Suppressor macrophage (primary cell): ENCODE data around the gene DNAH11.
A peak's percentile ranks its signal among the peaks of the same experiment; 100 is the strongest.

ENCODE experiments used
- DNase-seq, 4 experiments: peaks; one replicate each; pipeline ENCODE4 v3.0.0-alpha.2; 2020 to 2022

Gene DNAH11

DNA sequence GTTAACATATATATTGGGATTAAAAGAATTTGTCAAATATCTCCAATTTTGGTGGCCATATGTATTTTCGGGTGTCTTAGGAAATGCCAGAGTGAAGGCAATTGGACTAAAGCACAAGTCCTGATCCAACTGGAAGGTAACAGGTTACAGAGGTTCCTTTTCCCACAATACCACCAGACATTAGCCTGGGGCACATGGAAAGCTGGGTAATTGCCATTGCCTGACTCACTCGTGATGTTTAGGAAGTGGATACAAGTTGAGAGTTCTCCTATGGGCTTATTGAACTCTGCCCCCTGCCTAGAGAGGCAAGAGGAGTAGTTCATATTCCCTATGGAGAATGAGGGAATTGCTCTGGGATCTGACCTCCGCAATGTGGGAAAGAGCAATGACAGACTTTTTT lies 5.7 kb downstream of the DNAH11 start:
- DNase-seq, result no peak

DNA sequence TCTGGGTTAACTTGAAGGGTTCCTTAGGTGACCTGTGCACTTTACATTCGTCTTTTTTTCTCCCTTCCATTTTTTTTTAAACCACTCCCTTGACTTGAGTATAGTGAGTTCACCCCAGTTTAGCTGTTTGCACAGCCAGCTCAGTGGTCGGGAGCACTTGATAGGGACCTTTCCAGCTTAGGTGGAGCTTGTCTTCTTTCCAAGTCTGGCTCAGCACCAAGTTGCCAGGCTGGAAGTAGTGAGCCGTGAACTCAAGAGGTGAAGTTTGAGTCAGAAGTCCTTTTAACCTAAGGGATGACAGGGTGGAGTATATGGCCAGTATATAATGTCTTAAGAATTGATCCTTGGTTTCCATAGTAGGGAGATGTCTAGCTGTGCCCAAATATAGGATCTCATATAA lies 7.2 kb downstream of the DNAH11 start:
- DNase-seq, result no peak

DNA sequence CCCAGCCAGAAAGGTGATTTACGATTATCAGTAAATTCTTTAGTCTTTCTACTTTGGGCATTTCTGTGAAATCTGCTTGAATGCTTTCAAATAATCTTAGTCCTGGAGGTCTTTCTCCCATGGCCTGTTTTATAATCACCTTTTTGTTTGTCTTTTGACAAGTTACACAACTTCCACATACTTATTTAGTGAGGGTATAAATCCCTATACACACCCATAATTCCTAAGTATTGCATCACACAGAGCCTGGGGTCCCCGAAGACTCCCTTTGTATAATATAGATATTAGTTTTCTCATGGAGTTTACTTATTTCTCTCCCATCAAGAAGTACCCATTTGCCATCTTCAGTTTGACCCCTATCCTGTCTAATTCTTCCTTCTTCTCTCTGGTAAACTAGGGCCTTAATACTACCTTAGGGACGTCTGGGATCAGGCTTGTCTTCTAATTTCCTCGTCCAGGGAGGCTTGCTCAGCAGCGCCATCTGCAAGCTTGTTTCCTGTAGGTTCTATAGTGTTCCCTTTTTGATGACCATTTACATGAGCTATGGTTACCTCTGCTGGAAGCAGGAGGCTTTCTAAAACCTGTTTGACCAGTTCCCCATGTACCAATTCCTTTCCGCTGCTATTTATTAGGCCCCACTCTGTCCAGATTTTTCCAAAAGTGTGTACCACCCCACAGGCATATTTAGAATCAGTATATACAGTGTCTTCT lies 8.1 kb downstream of the DNAH11 start:
- DNase-seq, result no peak

DNA sequence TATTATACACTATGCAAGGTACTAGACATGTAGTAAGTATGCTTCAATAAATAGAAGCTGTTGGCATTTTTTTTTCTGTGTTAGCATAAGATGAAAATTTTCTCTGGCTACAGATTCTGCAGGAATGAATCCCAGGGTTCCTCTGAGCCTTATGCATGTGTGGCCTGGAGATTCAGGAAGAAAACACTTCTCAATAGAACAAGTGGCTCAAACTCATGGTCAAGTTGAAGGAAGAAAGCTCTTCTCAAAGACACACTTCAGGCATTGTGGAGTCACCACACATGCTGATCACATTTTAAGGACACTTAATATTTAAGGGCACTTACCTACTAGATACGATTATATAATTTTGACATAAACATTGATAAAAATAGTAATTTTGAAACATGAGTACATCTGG lies 19.5 kb downstream of the DNAH11 start:
- DNase-seq, result no peak

DNA sequence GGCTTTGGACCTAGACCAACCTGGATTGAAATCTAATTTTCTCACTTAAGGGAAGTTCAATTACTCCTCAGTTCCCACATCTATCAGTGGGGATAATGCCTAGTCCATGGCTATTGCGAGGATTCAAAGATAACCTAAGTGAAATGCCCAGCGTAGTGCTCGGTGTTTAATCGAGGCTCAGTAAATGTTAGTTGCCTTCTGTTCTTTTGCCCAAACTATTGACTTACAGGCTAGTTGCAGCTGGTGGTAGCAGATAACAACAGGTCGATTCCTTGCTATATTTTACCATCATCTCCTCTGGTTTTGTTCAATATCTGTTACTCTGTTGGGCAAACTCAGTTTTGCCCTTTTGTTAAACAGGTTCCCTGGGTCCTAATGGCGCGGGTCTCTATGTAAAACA lies 22.8 kb downstream of the DNAH11 start:
- no peak for DNase-seq

DNA sequence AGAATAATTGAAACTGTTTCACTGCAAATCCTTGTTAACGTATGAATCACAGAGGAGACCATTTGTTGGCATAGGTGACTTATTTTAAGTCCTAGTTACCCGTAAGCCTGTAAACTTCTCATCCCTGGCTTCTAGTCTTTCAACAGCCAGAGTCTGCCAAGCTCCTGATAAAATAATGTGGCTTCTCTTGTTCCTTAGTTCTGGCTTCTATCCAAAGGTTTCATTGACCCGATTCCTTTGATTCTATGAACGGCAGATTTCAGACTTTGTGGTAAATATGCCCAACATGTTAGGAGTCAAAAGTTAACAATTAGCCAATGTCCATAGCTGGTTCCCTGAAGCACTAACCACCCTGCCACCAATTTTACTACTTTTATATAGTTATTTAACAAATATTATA lies 23.3 kb downstream of the DNAH11 start:
- no peak for DNase-seq

DNA sequence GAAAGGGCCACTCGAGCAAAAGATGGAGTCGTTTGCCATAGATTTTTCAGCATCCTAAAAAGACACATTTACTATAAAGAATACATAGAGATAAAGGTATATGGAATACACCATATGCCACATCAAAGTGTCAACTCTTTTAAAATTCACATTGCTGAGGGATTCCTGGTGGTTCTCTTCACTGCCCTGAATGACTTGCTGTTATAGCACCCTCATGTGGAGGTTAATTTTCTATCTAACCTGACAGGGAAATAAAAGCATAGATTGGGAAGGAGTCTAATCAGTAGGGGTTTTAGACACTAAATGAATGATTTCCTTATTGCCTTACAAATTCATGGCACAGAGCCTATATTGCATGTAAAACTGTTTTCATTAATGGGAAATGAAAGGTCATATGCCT lies 25.9 kb downstream of the DNAH11 start:
- peak in 2 of 4 experiments; percentile 13 to 24 for DNase-seq

DNA sequence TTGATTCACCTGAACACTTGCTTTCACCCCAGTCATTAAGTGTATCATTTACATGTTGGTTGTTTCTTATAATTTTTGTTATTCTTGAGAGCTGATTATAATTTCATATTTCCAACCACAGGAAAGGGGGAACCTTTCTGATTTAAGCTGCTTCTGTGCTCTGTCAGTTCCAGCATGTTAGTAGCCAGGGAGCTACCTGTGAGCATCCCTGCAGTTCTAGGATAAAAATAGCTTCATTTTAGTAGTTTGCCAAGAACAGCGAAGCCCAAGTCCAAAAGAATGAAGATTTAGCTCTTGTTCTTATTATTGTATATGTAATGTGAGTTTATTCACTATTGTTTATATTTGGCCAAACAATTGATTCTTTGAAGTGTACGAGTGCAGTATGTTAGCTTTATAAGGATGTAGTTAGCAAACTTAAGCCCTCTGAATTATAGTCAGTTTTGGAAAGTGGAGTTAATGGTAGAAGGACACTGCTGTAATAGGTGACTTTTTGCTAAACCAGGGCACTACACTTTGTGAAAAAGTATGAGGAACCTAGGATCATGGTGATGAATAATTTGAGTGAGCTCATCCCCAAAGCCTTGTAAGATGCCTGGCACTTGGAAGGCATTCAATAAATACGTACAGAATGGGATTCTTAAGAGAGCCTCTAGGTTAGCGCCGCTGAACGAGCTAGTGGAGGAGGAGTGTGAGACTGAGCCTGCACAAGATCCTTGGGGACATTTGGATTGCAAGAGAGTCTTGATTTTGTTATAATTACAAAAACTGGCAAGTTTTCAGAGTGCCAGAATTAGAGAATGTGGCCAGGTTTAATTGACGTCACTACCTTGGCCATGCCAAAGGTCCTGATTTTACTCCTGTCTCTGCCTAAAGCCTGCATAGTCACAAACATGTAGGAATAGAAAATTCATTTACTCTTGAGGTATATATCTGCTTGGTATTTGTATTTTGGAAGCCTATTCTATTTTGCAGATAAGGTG lies 29.8 kb downstream of the DNAH11 start:
- no peak for DNase-seq

DNA sequence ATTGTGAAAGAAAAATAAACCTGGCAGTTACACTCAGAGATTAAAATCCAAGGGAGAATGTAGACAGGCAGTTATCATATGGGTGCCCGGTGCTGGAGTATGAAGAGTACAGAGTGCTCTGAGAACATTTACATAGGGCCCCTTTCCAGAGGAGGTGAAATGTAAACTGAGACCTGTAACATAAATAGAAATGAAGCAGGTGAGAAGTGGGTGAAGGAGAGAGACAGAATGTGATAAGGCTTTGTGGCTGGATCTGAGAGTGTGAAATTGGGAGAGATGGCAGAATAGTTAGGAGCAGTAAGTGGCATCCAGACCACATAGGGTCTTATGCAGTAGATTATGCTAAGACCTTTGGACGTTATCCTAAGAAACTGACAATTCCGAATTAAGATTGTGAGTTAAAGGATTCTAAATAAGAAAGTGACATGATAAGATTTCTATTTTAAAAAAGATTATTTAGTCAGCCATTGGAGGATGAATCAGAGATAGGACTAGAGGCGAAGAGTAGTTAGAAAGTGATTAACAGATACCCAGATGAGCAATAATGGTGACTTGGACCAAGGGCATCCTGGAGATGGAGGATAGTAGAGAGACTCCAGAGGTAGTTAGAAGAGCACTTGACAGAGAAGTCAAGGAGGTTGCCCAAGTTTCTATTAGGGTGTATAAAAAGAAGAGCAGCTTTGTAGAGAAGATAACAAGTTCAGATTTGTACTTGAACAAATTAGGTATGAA lies 36.7 kb downstream of the DNAH11 start:
- peak in 1 of 4 experiments; percentile 5 for DNase-seq

DNA sequence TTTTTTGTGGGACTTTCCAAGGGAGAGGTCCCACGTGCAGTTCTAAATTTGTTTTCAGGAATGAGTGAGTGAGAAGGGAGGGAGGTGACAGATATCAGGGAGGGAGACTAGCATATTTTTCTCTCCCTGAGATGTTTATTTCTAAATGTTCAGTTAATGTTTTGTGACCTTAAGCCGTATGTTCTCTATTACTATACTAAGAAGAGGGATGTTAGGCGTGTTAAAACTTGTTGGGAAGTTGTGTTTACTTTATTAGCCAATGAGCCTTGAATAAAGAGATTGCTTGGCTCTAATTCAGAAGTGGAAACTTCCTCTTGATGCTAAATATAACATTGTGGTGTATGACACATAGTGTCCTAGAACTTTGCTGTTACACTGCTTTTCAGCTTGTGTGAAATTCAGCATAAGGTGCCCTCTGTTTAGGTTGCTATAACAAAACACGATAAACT lies 37.3 kb downstream of the DNAH11 start:
- peak; percentile 31 to 89 (median 65) for DNase-seq

DNA sequence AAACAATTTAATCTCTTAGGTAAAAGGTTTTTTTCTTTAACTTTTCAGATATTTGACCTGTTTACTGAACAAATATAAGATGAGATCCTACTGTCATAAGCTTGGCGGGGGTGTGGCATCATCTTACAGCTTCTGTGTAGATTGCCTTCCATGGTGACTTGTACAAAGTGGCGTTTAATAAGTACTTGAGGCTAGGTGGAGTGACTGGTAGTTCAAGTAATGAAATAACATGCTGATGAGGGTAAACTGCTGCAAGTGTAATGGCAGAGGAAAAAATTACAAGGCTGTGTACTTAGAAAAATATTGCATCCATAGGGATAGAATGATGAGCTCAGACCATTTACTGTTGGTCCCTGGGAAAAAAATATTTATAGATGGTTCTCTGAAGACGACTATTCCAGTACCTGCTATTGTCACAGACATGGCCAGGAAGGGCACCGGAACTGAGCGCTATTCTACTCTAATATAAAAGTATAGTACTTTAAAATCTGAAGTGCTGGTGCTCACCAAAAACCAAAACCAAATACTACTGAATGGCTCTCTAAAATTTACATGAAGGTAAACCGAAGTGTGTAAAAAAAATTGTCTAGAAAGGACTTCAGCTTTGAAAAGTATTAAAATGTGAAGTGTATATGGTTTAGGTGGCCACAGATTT lies 42.4 kb downstream of the DNAH11 start:
- no peak for DNase-seq

DNA sequence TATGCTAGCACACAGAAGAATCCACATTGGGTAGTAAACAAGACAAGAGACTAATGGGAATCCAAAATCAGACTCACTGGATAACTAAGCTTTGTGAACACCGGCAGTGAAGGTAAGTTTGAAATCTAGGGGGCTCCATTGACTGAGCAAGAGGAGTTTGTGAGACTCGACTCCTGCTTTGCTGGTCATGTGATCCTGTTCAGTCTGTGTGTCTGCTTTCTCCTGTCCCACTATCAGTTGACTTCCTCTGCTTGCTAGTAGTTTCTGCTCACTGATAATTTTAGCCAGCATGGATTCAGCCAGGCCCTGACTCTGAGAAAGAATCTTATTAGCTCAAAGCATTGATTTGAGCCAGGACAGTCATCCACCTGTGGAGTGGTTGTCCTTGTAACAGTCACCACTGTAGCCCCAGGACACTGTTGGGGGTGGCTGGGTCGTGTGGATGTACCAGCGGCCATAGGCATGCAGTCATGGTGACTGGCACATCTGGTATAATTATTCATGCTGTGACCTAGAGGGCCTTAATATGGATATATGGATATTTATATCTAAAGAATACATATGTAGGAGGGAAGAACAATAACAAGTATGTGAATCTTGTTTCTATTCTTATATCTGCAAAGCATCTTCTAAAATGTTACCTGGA lies 44.4 kb downstream of the DNAH11 start:
- DNase-seq, result no peak

DNA sequence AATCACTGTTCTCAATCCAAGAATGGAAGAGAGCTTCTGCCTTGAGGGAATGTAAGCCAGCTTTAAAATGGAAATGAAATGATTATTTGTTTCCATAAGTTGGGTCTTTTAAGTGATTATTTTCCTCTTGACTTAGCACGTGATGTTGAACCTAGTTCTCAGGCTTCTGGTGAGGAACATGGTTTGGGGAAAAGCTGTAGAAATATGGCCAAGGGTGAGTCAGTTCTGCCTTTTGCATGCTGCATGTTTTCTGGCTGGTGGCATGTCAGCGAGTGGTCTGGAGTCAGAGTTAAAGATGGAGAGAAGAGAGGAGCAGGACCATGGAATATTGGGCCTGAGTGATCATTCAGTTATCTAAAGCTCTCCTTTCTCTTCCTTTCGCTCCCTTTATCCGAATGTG lies 54.0 kb downstream of the DNAH11 start:
- DNase-seq, result no peak

DNA sequence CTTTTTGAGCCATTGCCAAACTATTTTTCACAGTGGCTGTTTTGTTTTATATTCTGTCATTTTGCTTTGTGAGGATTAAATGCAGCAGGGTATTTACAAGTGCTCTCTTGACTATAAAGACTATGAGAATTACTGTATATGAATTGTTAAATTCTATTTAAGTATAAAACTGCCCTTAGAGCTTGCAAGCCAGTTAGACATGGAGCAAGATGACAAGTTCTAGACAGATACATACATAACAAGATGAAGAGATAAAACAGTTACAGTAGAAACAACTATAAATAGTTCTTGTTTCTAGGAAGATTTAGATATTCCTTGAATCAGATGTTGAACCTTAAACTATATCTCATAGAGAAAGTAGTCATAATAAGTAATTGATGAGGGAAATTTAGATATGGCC lies 60.6 kb downstream of the DNAH11 start:
- no peak for DNase-seq

DNA sequence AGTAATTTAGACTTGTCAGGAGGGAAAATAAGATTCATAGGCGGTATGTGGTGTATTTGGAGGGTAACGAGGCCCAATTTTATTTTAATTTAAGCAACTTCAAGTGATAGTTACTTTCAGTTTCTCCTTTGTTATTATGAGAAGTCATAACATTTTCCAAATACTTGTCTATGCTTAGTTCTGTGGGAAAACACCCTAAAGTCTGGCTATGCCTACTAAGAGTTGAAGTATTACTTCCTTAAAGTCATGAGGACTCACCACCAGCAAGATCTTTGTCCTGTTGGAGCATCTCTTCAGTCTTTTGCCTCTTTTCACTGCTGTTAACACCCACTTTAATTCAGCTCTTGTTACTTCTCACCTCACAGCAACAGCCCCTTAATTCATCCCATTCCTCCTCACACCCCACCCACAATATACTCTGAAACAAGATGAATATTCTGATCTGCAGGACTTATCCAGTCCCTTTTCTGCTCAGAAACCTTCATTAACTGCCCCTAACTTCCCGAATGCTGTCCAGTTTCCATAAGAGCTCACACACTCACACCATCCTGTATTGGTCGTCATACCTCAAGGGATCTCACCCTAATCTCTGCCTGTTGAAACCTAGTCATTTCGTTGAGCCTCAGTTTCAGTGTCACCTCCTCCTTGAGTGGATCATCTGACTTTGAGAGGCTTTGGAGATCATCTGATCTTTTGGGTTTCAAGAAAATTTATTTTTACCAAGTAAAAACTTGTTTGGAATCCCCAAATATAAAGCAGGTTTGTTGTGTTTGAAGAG lies 61.3 kb downstream of the DNAH11 start:
- no peak for DNase-seq

DNA sequence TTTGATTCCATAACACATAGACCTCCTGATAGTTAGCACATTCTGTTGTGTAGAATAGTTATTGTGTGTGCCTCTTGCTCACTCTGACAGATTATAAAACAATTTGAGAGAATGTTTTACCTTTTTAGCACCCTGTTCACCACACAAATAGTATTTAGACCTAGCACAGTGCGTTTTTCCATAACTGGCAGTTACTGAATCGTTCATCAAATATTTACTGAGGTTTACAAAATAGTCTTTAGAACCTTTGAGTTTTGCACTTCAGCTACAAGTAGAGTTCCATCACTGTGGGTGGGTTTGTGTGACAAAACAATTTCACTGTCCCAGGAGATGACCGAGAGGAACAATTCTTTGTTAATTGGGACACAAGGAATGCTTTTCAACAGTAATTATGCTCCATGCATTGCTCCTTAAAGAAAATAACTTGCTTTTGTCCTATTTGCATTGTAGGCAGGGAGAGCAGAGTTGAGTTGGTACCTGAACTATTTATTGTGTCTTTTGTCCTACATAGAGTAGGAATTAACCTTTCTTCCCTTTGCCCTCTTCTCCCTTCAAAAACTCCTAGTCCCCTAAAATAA lies 62.3 kb downstream of the DNAH11 start:
- no peak for DNase-seq

DNA sequence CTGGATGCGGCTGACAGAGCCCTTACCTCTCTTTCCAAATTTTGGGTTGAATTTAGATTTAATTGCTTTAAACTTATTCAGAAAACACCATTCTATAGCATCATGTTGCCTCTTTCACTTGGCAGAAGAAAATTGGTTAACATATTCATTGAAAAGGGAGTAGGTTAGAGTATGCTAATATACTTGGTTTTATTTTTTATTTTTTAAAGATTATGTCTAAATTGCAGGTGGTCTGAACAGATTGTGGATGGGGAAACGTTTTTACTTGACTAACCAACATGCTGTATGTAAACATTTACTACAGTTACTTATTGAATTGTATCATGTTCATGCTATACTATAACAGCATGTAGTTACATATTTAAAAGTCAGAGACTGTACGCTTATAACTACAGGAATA lies 65.6 kb downstream of the DNAH11 start:
- no peak for DNase-seq

DNA sequence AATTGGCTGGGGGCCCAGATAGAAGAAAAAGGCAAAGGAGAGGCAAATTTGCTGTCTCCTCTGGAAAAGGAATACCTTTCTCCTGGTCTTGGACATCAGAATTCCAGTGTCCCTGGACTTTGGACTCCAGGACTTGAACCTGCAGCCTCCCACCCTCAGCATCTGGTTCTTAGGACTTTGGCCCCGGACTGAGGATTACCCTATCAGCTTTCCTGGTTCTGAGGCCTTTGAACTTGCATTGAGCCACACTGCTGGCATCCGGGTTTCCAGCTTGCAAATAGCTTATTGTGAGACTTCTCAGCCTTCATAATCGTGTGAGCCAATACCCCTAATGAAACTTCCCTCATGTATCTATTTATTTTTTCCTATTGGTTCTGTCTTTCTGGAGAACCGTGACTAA lies 68.3 kb downstream of the DNAH11 start:
- no peak for DNase-seq

DNA sequence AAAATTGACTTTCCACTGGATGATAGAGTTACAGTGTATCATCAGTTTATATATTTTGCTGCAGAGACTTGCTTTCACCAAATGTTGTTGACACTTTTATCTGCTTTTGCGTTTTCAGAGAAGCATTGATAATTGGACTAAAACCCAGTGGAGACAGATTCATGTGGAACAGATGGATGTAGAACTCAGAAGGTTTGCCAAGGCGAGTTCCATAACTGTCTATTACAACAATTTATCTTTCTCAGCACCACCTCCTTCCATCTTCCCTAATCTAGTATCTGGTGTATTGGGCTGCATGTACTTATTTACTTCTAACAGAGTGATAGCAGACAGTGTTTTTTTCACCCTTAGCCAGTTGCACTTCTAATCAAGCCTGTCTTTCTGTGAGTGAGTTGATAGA lies 73.3 kb downstream of the DNAH11 start:
- DNase-seq, result no peak

DNA sequence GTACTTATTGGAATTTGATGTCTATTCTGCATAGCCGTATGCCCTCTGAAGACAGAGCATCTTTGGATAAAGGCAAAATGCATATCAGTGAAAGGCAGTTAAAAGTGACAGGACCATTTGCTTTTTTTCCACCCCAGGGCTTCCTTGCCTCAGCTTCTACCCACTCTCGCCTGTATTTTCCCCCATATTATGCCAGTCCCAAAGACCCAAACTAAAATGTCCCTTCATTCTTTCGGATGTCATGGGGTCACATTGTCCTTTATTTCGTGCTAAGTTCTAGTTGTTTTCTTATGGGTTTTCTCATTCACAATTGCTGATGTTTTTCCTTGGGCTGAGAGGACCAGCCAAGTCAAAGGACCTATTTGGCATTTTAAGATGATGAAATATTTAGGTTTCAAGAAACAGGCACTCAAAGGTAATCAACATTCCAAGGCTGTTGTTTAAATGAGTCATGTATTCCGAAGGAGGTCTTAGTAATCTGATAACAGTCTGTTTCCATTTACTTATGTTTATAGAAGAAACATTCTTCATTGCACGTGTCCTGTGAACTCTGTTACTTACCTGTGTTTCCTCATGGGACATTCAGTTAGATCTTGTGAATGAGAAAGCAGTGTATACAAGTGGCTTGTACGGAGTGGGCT lies 74.1 kb downstream of the DNAH11 start:
- no peak for DNase-seq
